Measurements from ENCODE around the gene PCK1. TPM values are rescaled to one million over a fixed set of nuclear protein-coding genes. Genes with fewer than 3 reads are reported as not detected.

The PCK1 gene
- total and polyA plus RNA-seq, 2 donors (not counting 1 experiment from before 2014, with no cell fraction given), result under 0.01 TPM; not detected in 1

GRCh38 chr20:57616143-57616951, 55.4 kb downstream of the PCK1 start:
- TF ChIP-seq EZH2 (IDR thresholded peaks at IDR 0.05; ENCODE audit: low read length, missing control alignments) (no peak), CTCF (conservative IDR thresholded peaks at IDR 0.05 in 1 of 2, IDR thresholded peaks at IDR 0.05 in 1 of 2; ENCODE audit: low read depth in 1 of 2, low read length in 2 of 2) (no peak)
- Histone ChIP-seq H4K20me1 (ENCODE audit: control insufficient read depth, extremely low read depth, insufficient read depth, low read length) (no peaks in the 10 kb centered on the region), H3K27ac (ENCODE audit: insufficient read depth, low read length) (no peak overlapping the region), H3K9ac (ENCODE audit: insufficient read depth, low read length) (no peak overlapping the region), H2AFZ (ENCODE audit: low read length) (no peak overlapping the region), H3K4me3 (replicated peaks in 1 of 4; ENCODE audit: control extremely low read depth in 1 of 4, insufficient read depth in 1 of 4, low read depth in 3 of 4, low read length in 4 of 4) (no peak overlapping the region), H3K79me2 (ENCODE audit: control insufficient read depth, insufficient read depth, low read length) (no peaks in the 10 kb centered on the region), H3K4me1 (ENCODE audit: control insufficient read depth, extremely low read depth, insufficient read depth, low read length) (no peaks in the 10 kb centered on the region), H3K36me3 (ENCODE audit: control insufficient read depth, insufficient read depth, low read length) (no peaks in the 10 kb centered on the region), H3K4me2 (ENCODE audit: extremely low read depth, insufficient read depth, low read length) (no peak overlapping the region), H3K27me3 (ENCODE audit: control insufficient read depth, insufficient read depth, low read length) (no peaks in the 10 kb centered on the region), H3K9me3 (ENCODE audit: control insufficient read depth, insufficient read depth, low read depth, low read length) (no peaks in the 10 kb centered on the region)
- DNase-seq (ENCODE audit: low read depth in 2 of 2), result no peak

- DNase-seq (ENCODE audit: low read depth in 2 of 2), result no peak
- Histone ChIP-seq H3K27ac (ENCODE audit: insufficient read depth, low read length) (no peak overlapping the region), H3K4me3 (replicated peaks in 1 of 4; ENCODE audit: control extremely low read depth in 1 of 4, insufficient read depth in 1 of 4, low read depth in 3 of 4, low read length in 4 of 4) (no peak overlapping the region), H2AFZ (ENCODE audit: low read length) (no peak overlapping the region), H4K20me1 (ENCODE audit: control insufficient read depth, extremely low read depth, insufficient read depth, low read length) (no peaks in the 10 kb centered on the region), H3K4me2 (ENCODE audit: extremely low read depth, insufficient read depth, low read length) (no peak overlapping the region), H3K4me1 (ENCODE audit: control insufficient read depth, extremely low read depth, insufficient read depth, low read length) (no peaks in the 10 kb centered on the region), H3K27me3 (ENCODE audit: control insufficient read depth, insufficient read depth, low read length) (no peaks in the 10 kb centered on the region), H3K79me2 (ENCODE audit: control insufficient read depth, insufficient read depth, low read length) (no peaks in the 10 kb centered on the region), H3K36me3 (ENCODE audit: control insufficient read depth, insufficient read depth, low read length) (no peaks in the 10 kb centered on the region), H3K9me3 (ENCODE audit: control insufficient read depth, insufficient read depth, low read depth, low read length) (no peaks in the 10 kb centered on the region), H3K9ac (ENCODE audit: insufficient read depth, low read length) (no peak overlapping the region)
- TF ChIP-seq EZH2 (IDR thresholded peaks at IDR 0.05; ENCODE audit: low read length, missing control alignments) (no peak), CTCF (conservative IDR thresholded peaks at IDR 0.05 in 1 of 2, IDR thresholded peaks at IDR 0.05 in 1 of 2; ENCODE audit: low read depth in 1 of 2, low read length in 2 of 2) (no peak)
Observed at GRCh38 chr20:57617079-57617795, 56.3 kb downstream of the PCK1 start.

Other genes with a start within 250 kb of the PCK1 start
- gene SPO11, start 231.3 kb upstream of the PCK1 start, total RNA-seq, result not detected in 2 replicates
- not detected in 2 replicates for gene SPO11, start 231.3 kb upstream of the PCK1 start, polyA plus RNA-seq
- gene RAE1, start 209.9 kb upstream of the PCK1 start, total RNA-seq, result 22.9 and 27.2 TPM in 2 replicates
- 39.4 and 52.8 TPM in 2 replicates for gene RAE1, start 209.9 kb upstream of the PCK1 start, polyA plus RNA-seq
- 7.9 and 8.5 TPM in 2 replicates for gene RBM38, start 169.7 kb upstream of the PCK1 start, total RNA-seq
- 3.9 and 7.3 TPM in 2 replicates for gene RBM38, start 169.7 kb upstream of the PCK1 start, polyA plus RNA-seq
- gene CTCFL, start 36.0 kb upstream of the PCK1 start, total RNA-seq, result not detected in 2 replicates
- gene CTCFL, start 36.0 kb upstream of the PCK1 start, polyA plus RNA-seq, result not detected in 2 replicates
- gene ZBP1, start 59.3 kb downstream of the PCK1 start, total RNA-seq, result not detected in 2 replicates
- not detected in 2 replicates for gene ZBP1, start 59.3 kb downstream of the PCK1 start, polyA plus RNA-seq
- gene PMEPA1, start 148.9 kb downstream of the PCK1 start, total RNA-seq, result 0.33 and 1.0 TPM in 2 replicates
- gene PMEPA1, start 148.9 kb downstream of the PCK1 start, polyA plus RNA-seq, result 0.19 and 1.0 TPM in 2 replicates

All from fibroblast of lung (primary cell).